HUDEP-2 (cell line): ENCODE measurements around the gene LDHAL6B.
"Not testable (repeated sequence)": the region's sequence is repeated elsewhere in the genome, so short reads cannot be mapped to it uniquely, and the experiment has no call there.

Experiments
- DNase-seq, 76 experiments: peaks; one replicate each; lab custom pipeline; 2025; ENCODE audit not compliant: unreplicated experiment in 76 of 76; lab: John Stamatoyannopoulos, UW

The LDHAL6B gene

GRCh38 chr15:59206623-59207183 lies at the start of gene LDHAL6B:
TSS of gene LDHAL6B (plus strand) at chr15:59206843. CDS start at chr15:59206941, 98 bp downstream.
- DNase-seq, result no peak

- DNase-seq, result no peak
Measured at GRCh38 chr15:59157396-59157795, 49.2 kb upstream of the LDHAL6B start.

GRCh38 chr15:59157840-59158700 lies 48.6 kb upstream of the LDHAL6B start:
- no peak for DNase-seq

GRCh38 chr15:59158701-59159034 lies 48.0 kb upstream of the LDHAL6B start:
- DNase-seq, result no peak

- DNase-seq, result no peak
Measured at GRCh38 chr15:59159210-59159609, 47.4 kb upstream of the LDHAL6B start.

- DNase-seq, result peak in 6 of 76 experiments; percentile 4 to 32 (median 8)
Measured at GRCh38 chr15:59160880-59161593, 45.6 kb upstream of the LDHAL6B start.

- DNase-seq, result not testable (repeated sequence)
Measured at GRCh38 chr15:59162080-59162479, 44.6 kb upstream of the LDHAL6B start.

- no peak for DNase-seq
Measured at GRCh38 chr15:59165726-59166125, 40.9 kb upstream of the LDHAL6B start.

- no peak for DNase-seq
Measured at GRCh38 chr15:59166166-59166565, 40.5 kb upstream of the LDHAL6B start.

GRCh38 chr15:59166601-59167265 lies 39.9 kb upstream of the LDHAL6B start:
- DNase-seq, result no peak

GRCh38 chr15:59168536-59168935 lies 38.1 kb upstream of the LDHAL6B start:
- no peak for DNase-seq

GRCh38 chr15:59169251-59169708 lies 37.4 kb upstream of the LDHAL6B start:
- DNase-seq, result no peak

GRCh38 chr15:59170295-59171066 lies 36.2 kb upstream of the LDHAL6B start:
- no peak for DNase-seq

GRCh38 chr15:59171067-59171397 lies 35.6 kb upstream of the LDHAL6B start:
- DNase-seq, result no peak

GRCh38 chr15:59172289-59172901 lies 34.2 kb upstream of the LDHAL6B start:
- DNase-seq, result no peak

- DNase-seq, result no peak
Measured at GRCh38 chr15:59173194-59173593, 33.4 kb upstream of the LDHAL6B start.

GRCh38 chr15:59174151-59174834 lies 32.4 kb upstream of the LDHAL6B start:
- DNase-seq, result no peak

- peak in 19 of 76 experiments; percentile 1 to 41 (median 10) for DNase-seq
Measured at GRCh38 chr15:59174835-59175831, 31.5 kb upstream of the LDHAL6B start.
